HG03460 (cell line): ENCODE measurements around the gene ICAM4.
"Not testable (repeated sequence)": the region's sequence is repeated elsewhere in the genome, so short reads cannot be mapped to it uniquely, and the experiment has no call there.

Experiments used
- ATAC-seq: cut with Tn5 transposase; IDR thresholded peaks from one replicate; pipeline ENCODE4 v1.9.1; 2021; ENCODE audit not compliant: unreplicated experiment

ICAM4 gene

DNA sequence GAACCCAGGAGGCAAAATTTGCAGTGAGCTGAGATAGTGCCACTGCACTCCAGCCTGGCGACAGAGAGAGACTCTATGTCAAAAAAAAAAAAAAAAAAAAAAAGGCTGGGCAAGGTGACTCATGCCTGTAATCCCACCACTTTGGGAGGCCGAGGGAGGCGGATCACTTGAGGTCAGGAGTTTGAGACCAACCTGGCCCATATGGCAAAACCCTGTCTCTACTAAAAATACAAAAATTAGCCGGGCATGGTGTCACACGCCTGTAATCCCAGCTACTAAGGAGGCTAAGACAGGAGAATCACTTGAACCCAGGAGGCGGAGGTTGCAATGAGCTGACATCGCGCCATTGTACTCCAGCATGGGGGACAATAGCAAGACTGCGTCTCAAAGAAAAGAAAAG is 50.0 kb downstream of the ICAM4 start:
- not testable (repeated sequence) for ATAC-seq
